ENCODE results near the gene TUBB2A. TPM values are rescaled to one million over a fixed set of nuclear protein-coding genes. Genes with fewer than 3 reads are reported as not detected.

Gene TUBB2A
- polyA plus RNA-seq, 1 of the 3 experiments (the other 2 are of a cell fraction), result 199 TPM

DNA sequence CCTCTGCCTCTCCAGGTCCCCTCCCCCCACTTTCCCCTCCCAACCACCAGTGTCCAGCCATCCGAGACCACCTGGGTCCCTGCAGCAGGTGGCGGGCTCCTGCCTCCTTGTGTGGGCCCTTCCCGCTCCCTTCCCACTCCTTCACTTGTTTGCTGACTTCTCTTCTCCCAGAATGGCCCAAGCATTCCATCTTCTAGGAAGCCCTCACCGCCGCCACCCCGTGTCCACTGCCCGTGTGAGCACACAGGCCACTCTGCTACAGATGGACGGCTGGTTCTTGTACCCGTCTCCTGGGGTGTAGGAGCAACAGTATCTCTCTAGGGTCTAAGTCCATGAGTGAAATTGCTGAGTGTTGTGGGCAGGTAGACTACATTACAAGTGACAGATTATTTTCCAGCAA is 23.8 kb downstream of the TUBB2A start:
- WGBS (ENCODE audit: low lambda C conversion rate), result 93% methylated on average over 9 of the region's 9 CpGs
- Histone ChIP-seq H3K36me3 (replicated peaks in 1 of 2; ENCODE audit: control insufficient read depth in 1 of 2, insufficient read depth in 2 of 2, low read length in 1 of 2) (peaks cover 30 to 35% of the 10 kb centered on the region in 2 experiments), H2AFZ (ENCODE audit: low read depth) (no peak overlapping the region), H4K20me1 (ENCODE audit: insufficient read depth) (no peaks in the 10 kb centered on the region), H3K4me2 (no peak overlapping the region), H3K27ac (ENCODE audit: low read depth in 2 of 2, low read length in 1 of 2) (no peak overlapping the region), H3K79me2 (ENCODE audit: insufficient read depth) (no peaks in the 10 kb centered on the region), H3K9ac (no peak overlapping the region), H3K9me2 (no peaks in the 10 kb centered on the region), H3K4me1 (ENCODE audit: control insufficient read depth in 1 of 2, insufficient read depth in 2 of 2, low read depth in 1 of 2, low read length in 1 of 2) (no peaks in the 10 kb centered on the region), H3K4me3 (ENCODE audit: low read depth in 2 of 2, low read length in 1 of 2) (no peak overlapping the region), H3K9me3 (no peaks in the 10 kb centered on the region), H3F3A (replicated peaks; ENCODE audit: insufficient read depth) (peaks cover 6% of the 10 kb centered on the region), H3K27me3 (ENCODE audit: insufficient read depth) (no peaks in the 10 kb centered on the region)
- POLR2A ChIA-PET, result no interaction called here
- TF ChIP-seq GABPA (IDR thresholded peaks at IDR 0.05; ENCODE audit: low read depth) (no peak), RFX5 (IDR thresholded peaks at IDR 0.05; ENCODE audit: low read length) (no peak), TCF12 (IDR thresholded peaks at IDR 0.05) (no peak), EP300 (IDR thresholded peaks at IDR 0.05; ENCODE audit: borderline replicate concordance in 1 of 2, low read depth in 1 of 2, low read length in 1 of 2) (no peak), RXRA (IDR thresholded peaks at IDR 0.05; ENCODE audit: borderline replicate concordance, low read depth) (no peak), RCOR1 (IDR thresholded peaks at IDR 0.05; ENCODE audit: low read length) (no peak), NFIC (IDR thresholded peaks at IDR 0.05; ENCODE audit: borderline replicate concordance) (no peak), TAF1 (IDR thresholded peaks at IDR 0.05; ENCODE audit: borderline replicate concordance, low read depth, low read length) (no peak), CHD2 (IDR thresholded peaks at IDR 0.05; ENCODE audit: low read length, partially characterized antibody) (no peak), FOXM1 (IDR thresholded peaks at IDR 0.05; ENCODE audit: low read depth) (no peak), FOSL2 (IDR thresholded peaks at IDR 0.05; ENCODE audit: borderline replicate concordance, low read depth) (no peak), ELF1 (IDR thresholded peaks at IDR 0.05) (no peak), SIN3A (IDR thresholded peaks at IDR 0.05; ENCODE audit: borderline replicate concordance, low read depth, low read length) (no peak)
- TF ChIP-seq, protein P1, sequence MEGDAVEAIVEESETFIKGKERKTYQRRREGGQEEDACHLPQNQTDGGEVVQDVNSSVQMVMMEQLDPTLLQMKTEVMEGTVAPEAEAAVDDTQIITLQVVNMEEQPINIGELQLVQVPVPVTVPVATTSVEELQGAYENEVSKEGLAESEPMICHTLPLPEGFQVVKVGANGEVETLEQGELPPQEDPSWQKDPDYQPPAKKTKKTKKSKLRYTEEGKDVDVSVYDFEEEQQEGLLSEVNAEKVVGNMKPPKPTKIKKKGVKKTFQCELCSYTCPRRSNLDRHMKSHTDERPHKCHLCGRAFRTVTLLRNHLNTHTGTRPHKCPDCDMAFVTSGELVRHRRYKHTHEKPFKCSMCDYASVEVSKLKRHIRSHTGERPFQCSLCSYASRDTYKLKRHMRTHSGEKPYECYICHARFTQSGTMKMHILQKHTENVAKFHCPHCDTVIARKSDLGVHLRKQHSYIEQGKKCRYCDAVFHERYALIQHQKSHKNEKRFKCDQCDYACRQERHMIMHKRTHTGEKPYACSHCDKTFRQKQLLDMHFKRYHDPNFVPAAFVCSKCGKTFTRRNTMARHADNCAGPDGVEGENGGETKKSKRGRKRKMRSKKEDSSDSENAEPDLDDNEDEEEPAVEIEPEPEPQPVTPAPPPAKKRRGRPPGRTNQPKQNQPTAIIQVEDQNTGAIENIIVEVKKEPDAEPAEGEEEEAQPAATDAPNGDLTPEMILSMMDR (IDR thresholded peaks at IDR 0.05), result no peak
- TF ChIP-seq, protein P2, sequence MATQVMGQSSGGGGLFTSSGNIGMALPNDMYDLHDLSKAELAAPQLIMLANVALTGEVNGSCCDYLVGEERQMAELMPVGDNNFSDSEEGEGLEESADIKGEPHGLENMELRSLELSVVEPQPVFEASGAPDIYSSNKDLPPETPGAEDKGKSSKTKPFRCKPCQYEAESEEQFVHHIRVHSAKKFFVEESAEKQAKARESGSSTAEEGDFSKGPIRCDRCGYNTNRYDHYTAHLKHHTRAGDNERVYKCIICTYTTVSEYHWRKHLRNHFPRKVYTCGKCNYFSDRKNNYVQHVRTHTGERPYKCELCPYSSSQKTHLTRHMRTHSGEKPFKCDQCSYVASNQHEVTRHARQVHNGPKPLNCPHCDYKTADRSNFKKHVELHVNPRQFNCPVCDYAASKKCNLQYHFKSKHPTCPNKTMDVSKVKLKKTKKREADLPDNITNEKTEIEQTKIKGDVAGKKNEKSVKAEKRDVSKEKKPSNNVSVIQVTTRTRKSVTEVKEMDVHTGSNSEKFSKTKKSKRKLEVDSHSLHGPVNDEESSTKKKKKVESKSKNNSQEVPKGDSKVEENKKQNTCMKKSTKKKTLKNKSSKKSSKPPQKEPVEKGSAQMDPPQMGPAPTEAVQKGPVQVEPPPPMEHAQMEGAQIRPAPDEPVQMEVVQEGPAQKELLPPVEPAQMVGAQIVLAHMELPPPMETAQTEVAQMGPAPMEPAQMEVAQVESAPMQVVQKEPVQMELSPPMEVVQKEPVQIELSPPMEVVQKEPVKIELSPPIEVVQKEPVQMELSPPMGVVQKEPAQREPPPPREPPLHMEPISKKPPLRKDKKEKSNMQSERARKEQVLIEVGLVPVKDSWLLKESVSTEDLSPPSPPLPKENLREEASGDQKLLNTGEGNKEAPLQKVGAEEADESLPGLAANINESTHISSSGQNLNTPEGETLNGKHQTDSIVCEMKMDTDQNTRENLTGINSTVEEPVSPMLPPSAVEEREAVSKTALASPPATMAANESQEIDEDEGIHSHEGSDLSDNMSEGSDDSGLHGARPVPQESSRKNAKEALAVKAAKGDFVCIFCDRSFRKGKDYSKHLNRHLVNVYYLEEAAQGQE (IDR thresholded peaks at IDR 0.05; ENCODE audit: low read depth, low read length), result no peak
- TF ChIP-seq, protein P3, sequence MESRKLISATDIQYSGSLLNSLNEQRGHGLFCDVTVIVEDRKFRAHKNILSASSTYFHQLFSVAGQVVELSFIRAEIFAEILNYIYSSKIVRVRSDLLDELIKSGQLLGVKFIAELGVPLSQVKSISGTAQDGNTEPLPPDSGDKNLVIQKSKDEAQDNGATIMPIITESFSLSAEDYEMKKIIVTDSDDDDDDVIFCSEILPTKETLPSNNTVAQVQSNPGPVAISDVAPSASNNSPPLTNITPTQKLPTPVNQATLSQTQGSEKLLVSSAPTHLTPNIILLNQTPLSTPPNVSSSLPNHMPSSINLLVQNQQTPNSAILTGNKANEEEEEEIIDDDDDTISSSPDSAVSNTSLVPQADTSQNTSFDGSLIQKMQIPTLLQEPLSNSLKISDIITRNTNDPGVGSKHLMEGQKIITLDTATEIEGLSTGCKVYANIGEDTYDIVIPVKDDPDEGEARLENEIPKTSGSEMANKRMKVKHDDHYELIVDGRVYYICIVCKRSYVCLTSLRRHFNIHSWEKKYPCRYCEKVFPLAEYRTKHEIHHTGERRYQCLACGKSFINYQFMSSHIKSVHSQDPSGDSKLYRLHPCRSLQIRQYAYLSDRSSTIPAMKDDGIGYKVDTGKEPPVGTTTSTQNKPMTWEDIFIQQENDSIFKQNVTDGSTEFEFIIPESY (IDR thresholded peaks at IDR 0.05; ENCODE audit: borderline replicate concordance, low read depth), result no peak
- TF ChIP-seq, protein P4, sequence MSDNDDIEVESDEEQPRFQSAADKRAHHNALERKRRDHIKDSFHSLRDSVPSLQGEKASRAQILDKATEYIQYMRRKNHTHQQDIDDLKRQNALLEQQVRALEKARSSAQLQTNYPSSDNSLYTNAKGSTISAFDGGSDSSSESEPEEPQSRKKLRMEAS (IDR thresholded peaks at IDR 0.05; ENCODE audit: low read depth), result no peak
- TF ChIP-seq, protein P5, sequence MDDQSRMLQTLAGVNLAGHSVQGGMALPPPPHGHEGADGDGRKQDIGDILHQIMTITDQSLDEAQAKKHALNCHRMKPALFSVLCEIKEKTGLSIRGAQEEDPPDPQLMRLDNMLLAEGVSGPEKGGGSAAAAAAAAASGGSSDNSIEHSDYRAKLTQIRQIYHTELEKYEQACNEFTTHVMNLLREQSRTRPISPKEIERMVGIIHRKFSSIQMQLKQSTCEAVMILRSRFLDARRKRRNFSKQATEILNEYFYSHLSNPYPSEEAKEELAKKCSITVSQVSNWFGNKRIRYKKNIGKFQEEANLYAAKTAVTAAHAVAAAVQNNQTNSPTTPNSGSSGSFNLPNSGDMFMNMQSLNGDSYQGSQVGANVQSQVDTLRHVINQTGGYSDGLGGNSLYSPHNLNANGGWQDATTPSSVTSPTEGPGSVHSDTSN (IDR thresholded peaks at IDR 0.05), result no peak
- CTCF ChIA-PET, result interaction anchor here (1.2 kb wide), 1 partner anchor 118 kb away, joined by 4 read pairs; no protein-coding TSS in a partner anchor
- DNase-seq, result no peak

Data from SK-N-SH (cell line).